Measurements from ENCODE around the gene TSEN15.
"Not testable (repeated sequence)": the region's sequence is repeated elsewhere in the genome, so short reads cannot be mapped to it uniquely, and the experiment has no call there.

Gene TSEN15

DNA sequence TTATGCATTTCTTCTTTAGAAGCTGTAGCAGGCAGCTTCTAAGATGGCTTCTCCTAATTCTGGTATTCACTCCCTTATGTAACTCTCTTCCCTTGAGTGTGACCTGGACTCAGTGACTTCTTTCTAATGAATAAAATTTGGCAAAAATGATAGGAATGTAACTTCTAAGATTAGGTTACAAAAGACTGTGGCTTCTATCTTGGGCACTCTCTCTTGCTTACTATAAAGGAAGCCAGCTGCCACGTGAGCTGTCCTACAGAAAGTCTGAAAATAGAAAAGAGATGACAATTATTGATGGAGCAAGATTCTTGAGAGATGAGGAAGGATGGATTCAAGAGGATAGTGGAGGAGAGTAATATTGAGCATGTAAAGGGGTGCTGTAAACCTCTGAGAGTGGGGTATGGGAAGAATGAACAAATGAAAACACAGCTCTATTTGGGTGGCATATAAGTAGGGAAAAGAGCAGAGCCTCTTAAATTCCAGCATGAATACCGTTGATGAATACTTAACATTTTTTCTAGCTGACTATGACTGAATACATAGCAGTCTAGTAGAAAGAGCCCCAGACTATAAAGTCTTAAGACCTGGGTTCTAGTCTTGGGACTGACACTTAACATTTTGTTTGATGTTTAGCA, 5.5 kb downstream of the TSEN15 start:
- DNase-seq = no peak

DNA sequence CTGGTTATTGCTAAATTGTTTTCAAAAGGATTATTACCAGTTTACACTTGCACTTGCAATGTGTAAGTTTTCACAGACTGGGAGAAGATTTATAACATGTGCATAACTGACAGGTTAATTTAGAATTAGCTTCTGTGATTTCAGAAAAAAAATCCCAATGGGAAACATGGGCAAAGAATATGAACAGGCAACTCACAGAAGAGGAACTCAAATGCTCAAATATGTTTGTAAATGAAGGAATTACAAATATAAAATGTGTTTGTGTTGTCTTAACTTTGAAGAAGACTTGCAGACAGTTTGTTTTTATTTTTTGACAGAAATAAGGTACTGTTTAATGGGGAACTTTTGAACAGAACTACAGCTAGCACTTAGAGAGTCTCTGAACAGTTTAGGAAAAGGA, 8.4 kb downstream of the TSEN15 start:
- no peak for DNase-seq

DNA sequence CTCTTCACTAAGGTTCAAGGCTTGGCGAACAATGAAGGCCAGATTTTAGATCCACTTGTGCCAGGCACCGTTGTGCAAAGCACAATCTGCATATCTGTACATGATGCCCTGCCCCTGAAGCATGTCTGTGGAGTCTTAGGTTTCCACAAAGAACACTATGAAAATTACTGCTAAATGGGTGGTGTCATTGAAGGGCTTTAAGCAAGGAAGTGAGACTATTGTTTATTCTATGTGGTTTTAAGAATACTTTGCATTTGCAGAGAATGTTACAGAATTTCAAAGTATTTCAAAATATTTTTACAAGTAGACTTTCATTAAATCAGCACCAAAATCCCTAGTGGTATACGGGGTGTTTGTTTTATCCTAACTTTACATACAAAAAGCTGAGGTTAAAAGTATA, 8.8 kb downstream of the TSEN15 start:
- DNase-seq = no peak

- no peak for DNase-seq
Measured at GRCh38 chr1:184061396-184062003, 10.0 kb downstream of the TSEN15 start.

DNA sequence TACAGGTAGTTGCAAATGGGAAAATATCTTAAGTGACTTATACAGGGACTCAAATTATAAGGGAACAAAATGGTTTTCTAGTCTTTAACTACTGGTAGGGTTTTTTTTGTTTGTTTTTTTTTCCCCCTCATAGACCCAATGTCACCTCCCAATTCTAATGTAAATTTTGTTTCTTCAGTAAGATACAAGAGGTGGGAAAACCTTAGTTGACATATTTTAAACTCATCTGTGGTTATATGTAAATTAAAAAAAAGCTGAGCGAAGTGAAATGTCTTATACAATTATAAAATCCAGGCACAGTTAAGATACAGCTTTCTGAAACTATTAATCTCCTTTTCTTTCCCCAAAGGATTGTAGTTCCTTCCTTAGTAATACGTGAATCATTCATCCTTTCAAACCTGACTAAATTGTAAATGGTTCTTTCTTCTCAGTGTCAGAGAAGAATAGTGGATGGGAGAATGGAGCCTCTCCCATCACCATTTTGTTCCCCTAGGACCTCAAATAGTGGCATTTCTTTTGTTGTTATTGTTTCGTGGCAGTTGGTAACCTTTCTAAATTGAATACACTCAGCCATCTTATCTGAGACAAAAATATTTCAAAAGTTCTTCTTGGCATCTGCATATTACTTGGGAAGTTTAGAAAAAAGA, 11.2 kb downstream of the TSEN15 start:
- no peak for DNase-seq

- no peak for DNase-seq
Measured at GRCh38 chr1:184065559-184065958, 14.0 kb downstream of the TSEN15 start.

DNA sequence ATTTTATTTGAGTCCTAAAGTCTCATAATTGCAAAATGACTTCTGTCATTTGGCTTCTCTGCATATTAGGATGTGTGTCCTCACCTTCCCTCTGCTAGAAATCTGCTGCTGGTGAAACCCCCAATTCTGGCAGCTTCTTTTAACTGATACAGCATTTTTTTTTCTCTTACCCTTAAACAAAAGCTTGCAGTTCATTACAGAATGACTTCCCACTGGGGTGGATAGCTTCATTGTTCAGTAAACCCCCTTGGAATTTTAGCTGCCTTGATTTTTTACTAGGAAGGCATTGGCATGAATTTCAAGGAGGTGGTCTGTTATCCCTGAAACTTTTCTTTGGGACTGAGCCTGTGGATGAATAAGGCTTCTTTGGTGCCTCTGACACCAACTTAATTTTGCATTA, 16.8 kb downstream of the TSEN15 start:
- DNase-seq = no peak

- no peak for DNase-seq
Measured at GRCh38 chr1:184069675-184070074, 18.1 kb downstream of the TSEN15 start.

DNA sequence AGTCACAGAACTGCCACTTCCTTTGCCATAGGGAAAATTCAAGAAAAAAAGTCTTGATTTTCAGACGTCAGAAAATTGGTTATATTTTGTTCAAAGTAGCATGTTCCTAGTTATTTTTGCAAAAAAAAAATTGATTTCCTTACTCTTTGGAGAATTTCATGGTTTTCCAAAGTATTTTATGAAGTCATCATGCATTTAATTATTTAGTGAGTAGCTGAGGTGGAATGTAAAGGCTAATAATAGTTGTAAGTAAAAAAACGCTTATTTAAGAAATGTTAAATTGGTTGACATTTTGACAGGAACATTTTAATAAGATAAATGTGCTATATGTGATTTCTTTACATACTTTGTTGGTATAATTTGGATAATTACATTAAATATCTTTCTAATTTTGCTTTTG, 20.8 kb downstream of the TSEN15 start:
- no peak for DNase-seq

DNA sequence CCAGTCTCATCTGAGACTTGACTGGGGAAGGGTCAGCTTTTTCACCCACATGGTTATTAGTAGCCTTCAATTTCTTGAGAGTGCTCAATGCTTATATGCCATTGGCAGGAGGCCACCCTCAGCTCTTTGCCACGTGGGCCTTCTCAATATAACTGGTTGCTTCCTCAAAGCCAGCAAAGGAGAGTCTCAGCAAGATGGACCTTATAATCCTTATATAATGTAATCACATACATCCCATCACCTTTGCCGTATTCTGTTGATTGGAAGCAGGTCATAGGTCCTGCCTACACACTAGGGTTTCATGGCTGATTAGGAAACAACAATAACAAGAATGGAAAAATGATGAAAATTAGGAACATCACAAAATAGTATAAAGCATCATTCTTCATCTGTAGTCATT, 22.9 kb downstream of the TSEN15 start:
- DNase-seq = no peak

GRCh38 chr1:184075055-184076029, 23.8 kb downstream of the TSEN15 start:
- DNase-seq = no peak

DNA sequence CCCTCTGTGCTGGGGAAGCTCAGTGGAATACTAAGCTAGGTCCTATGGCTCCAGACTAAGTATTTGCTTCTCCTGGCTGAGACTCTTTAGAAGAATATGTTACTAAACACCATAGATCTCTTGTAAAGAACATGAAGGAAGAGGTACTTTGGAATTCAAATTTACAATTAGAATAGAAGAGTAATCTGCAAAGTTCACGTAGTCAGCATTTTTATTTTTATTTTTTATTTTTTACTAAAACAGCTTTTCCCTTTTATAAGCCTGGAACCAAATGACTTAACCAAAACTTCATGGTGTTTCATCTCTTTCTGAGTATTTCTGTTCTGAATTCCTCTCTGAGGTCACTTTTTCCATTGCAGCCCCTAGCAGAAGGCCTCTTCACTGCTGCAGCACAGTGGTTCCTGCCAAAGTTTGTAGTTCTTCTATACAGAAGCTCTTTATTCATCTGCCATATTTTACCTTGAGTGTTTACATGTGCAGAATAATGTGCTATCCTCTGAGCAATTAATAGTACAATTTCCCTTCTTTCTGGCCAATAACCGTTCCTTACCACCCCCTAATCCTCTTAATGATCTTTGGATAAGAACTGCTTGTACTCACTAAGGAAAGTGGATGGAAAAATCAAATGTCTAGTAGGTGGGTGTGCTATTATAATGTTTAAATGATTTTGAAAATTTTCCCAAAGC, 27.2 kb downstream of the TSEN15 start:
- DNase-seq = no peak

DNA sequence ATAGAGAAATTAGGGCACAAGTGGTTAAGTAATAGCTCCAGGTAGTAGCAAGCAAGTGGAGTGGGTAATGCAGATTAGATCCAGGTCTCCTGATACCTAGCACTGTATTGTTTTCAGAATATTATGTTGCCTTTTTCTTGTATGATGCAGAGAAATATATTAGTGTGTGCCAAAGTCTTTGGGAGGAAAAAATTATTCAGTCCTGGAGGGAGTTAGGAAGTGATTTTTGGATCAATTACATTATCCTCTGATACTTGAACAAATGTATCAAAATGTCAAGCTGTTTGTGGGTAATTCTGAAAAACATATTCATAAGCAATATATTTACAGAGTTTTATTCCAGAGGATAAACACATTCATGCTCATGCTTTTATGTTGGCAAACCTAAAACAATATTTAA, 28.8 kb downstream of the TSEN15 start:
- no peak for DNase-seq

- no peak for DNase-seq
Measured at GRCh38 chr1:184082541-184083415, 31.2 kb downstream of the TSEN15 start.

GRCh38 chr1:184085667-184086066, 34.1 kb downstream of the TSEN15 start:
- no peak for DNase-seq

DNA sequence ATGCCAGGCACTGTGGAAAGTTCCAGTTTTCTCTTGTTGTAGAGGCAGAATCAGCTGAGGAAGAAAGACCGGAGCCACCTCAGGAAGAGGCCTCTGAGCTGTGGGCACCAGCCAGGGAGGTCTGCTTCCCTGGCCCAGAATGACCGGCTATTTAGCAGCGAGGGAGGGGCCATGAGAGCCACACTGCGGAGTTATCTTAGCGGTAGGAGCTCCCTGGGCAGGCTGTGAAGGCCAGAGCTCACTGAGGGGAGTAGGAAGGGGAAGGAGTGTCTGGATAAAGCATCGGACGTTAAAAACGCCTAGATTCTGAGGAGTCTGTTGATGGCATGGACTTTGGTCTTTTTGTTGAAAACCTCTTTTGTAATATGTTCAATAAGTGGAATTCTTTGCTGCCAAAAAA, 36.5 kb downstream of the TSEN15 start:
- no peak for DNase-seq

- no peak for DNase-seq
Measured at GRCh38 chr1:184093071-184093470, 41.5 kb downstream of the TSEN15 start.

GRCh38 chr1:184096005-184096404, 44.5 kb downstream of the TSEN15 start:
- DNase-seq = no peak

- DNase-seq = not testable (repeated sequence)
Measured at GRCh38 chr1:184096580-184096979, 45.0 kb downstream of the TSEN15 start.

DNA sequence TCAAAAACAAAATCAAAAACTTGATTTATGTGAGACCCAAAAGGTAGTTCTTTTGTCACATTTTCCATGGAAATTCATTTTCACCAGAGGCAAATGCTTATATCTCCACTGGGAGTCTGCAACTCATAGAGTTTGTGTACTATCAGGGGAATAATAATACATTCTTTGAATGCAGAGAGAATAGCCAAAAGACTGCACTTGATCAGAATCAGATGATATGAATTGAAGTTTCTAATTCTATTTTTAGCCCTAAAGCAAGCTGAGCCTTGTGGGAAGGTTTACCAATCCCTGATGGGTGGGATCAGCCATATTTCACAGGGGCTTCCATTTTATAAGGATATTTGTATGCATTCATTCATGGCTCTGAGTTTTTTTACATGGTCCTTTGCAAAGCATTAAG, 49.6 kb downstream of the TSEN15 start:
- DNase-seq = no peak

DNA sequence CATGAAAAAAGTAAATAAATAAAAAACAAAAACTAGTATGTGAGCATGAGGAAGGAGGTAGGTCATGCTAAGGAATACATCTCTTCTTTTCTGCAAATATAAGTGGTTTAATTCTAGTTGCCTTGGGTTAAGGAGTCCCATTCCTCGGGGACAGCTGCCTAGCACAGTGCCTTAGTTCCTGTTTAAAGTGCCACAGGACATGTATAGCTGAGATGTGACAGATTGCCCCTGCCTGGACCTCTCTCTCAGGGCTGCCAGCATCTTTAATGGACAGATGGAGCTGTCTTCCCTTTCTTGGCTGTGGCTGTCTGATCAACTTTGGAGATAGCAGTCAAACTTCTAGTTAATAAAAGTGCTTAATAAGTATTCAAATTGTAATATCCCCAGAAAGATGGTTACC, 50.0 kb downstream of the TSEN15 start:
- no peak for DNase-seq
